Ramos (cell line): ENCODE measurements around the gene GDF11.

Experiments
- in situ Hi-C: fragments of 300-500 bp; cut with MboI; formaldehyde crosslinking; loops from one replicate; pipeline ENCODE4 v1.14.3; 2022; ENCODE audit warnings: low sequenced_read_pairs; ENCODE audit not compliant: unreplicated experiment

The GDF11 gene

GRCh38 chr12:55706568-55707218 is 36.2 kb upstream of the GDF11 start:
- in situ Hi-C loops: no loop called here

- in situ Hi-C loops: no loop called here
Measured at GRCh38 chr12:55707219-55707671, 35.7 kb upstream of the GDF11 start.

- in situ Hi-C loops: no loop called here
Measured at GRCh38 chr12:55707841-55708694, 34.9 kb upstream of the GDF11 start, which contains the start of gene ITGA7. ITGA7 (minus strand) TSS chr12:55707904; CDS start chr12:55707682, 222 bp downstream.

- in situ Hi-C loops: no loop called here
Measured at GRCh38 chr12:55708695-55709233, 34.2 kb upstream of the GDF11 start.

- in situ Hi-C loops: no loop called here
Measured at GRCh38 chr12:55711786-55712553, 31.0 kb upstream of the GDF11 start.

GRCh38 chr12:55712700-55713415 is 30.1 kb upstream of the GDF11 start:
- in situ Hi-C loops: no loop called here

GRCh38 chr12:55713721-55714120 is 29.2 kb upstream of the GDF11 start:
- in situ Hi-C loops: no loop called here

- in situ Hi-C loops: no loop called here
Measured at GRCh38 chr12:55715169-55715764, 27.7 kb upstream of the GDF11 start.

GRCh38 chr12:55715833-55716581 is 26.9 kb upstream of the GDF11 start, which contains the start of gene BLOC1S1:
BLOC1S1 (plus strand) TSS chr12:55716046; CDS start chr12:55716052, 6 bp downstream.
- in situ Hi-C loops: no loop called here

- in situ Hi-C loops: no loop called here
Measured at GRCh38 chr12:55716582-55716957, 26.4 kb upstream of the GDF11 start.

- in situ Hi-C loops: no loop called here
Measured at GRCh38 chr12:55717011-55718007, 25.6 kb upstream of the GDF11 start.

- in situ Hi-C loops: no loop called here
Measured at GRCh38 chr12:55718015-55718414, 24.9 kb upstream of the GDF11 start.

- in situ Hi-C loops: no loop called here
Measured at GRCh38 chr12:55718624-55719275, 24.2 kb upstream of the GDF11 start.

- in situ Hi-C loops: no loop called here
Measured at GRCh38 chr12:55719371-55719770, 23.6 kb upstream of the GDF11 start.

- in situ Hi-C loops: loop anchor here (5.0 kb wide), 1 partner anchor 63 kb away; no protein-coding TSS in a partner anchor
Measured at GRCh38 chr12:55720071-55720564, 22.8 kb upstream of the GDF11 start, which contains the start of gene RDH5. RDH5 (plus strand) TSS chr12:55720393; CDS start chr12:55721185, 792 bp downstream.

- in situ Hi-C loops: loop anchor here (5.0 kb wide), 1 partner anchor 64 kb away; no protein-coding TSS in a partner anchor
Measured at GRCh38 chr12:55720894-55721444, 22.0 kb upstream of the GDF11 start.
